Kidney (tissue), 14 donors: ENCODE data around the gene RERE. TPM values are rescaled to one million over a fixed set of nuclear protein-coding genes. Genes with fewer than 3 reads are reported as not detected.
A peak's percentile ranks its signal among the peaks of the same experiment; 100 is the strongest.

Experiments
- DNase-seq, 5 donors: peaks; one replicate each; pipeline ENCODE4 v3.0.0-alpha.2; 2013 to 2020
- FAIRE-seq: peaks from 2 replicates; lab custom pipeline; 2012; peaks lifted over from hg19 to GRCh38; lab: Jason Lieb, UNC
- H3K27ac ChIP-seq, 2 donors: one replicate each; pipeline ENCODE4 v1.7.0; 2013; ENCODE audit warnings: low read depth in 2 of 2, low read length in 2 of 2, inconsistent platforms in 1 of 2
- H3K27me3 ChIP-seq: one replicate; pipeline ENCODE4 v1.7.1; 2013; ENCODE audit warnings: low read length, inconsistent platforms; ENCODE audit not compliant: control insufficient read depth, insufficient read depth
- H3K36me3 ChIP-seq, 3 donors: one replicate each; pipeline versions ENCODE4 v1.7.0 to v1.7.1; 2013; ENCODE audit warnings: low read length in 3 of 3, control low read depth in 1 of 3, inconsistent platforms in 1 of 3; ENCODE audit not compliant: insufficient read depth in 3 of 3, control insufficient read depth in 2 of 3
- H3K4me1 ChIP-seq, 3 donors: one replicate each; pipeline versions ENCODE4 v1.7.0 to v1.7.1; 2013; ENCODE audit warnings: low read length in 3 of 3, inconsistent platforms in 1 of 3, low read depth in 1 of 3; ENCODE audit not compliant: control insufficient read depth in 2 of 3, insufficient read depth in 2 of 3
- H3K4me3 ChIP-seq, 3 donors: one replicate each; pipeline versions ENCODE4 v1.7.0 to v1.8.1; 2013; ENCODE audit warnings: low read length in 3 of 3, control low read depth in 1 of 3, inconsistent platforms in 1 of 3
- H3K9ac ChIP-seq, 3 donors: one replicate each; pipeline versions ENCODE4 v1.7.0 to v1.7.1; 2013; ENCODE audit warnings: low read length in 3 of 3, control low read depth in 1 of 3, inconsistent platforms in 1 of 3
- H3K9me3 ChIP-seq, 3 donors: one replicate each; pipeline versions ENCODE4 v1.7.0 to v1.7.1; 2013; ENCODE audit warnings: low read length in 3 of 3, control low read depth in 1 of 3, inconsistent platforms in 1 of 3; ENCODE audit not compliant: control insufficient read depth in 2 of 3, insufficient read depth in 1 of 3
- CTCF ChIP-seq: IDR thresholded peaks from 3 replicates; pipeline ENCODE4 v1.5.1; 2012; ENCODE audit warnings: mild to moderate bottlenecking, moderate library complexity, borderline replicate concordance; ENCODE audit not compliant: insufficient read depth; ENCODE audit errors: extremely low read depth
- intact Hi-C: fragments of 100-400 bp; cut with DNase I; formaldehyde crosslinking; loops from one replicate; pipeline ENCODE4 v1.11.1; 2022
- polyA plus RNA-seq: library from polyadenylated mRNA; stranded (reverse); fragments of 350-450 nt; fragmentation: Illumina TruSeq; extraction: RNeasy Lipid Tissue Mini Kit (QIAGEN cat#74804); gene quantifications from one replicate; pipeline ENCODE4 v1.2.3, GENCODE V29; 2014; ENCODE audit warnings: low read depth, low replicate concordance; ENCODE audit not compliant: insufficient read depth
- total RNA-seq: library from RNA; stranded (reverse); fragmentation: NEBNext Ultra II Directional; extraction: Animal tissue kit (Norgen Biotek cat#: 25700); gene quantifications from one replicate; pipeline ENCODE4 v1.2.1, GENCODE V29; 2021
- donor health status: control.
- donor health status: control.
- donor health status: control.
- donor health status: control.
- donor health status: control.
- donor health status: DM: yes; HTN: yes; CAD: no.
- donor health status: Normal renal cell carcinoma (clear cell type).

RERE gene
- total and polyA plus RNA-seq, 2 donors from 2014 or later = 37.2 to 176 TPM

- Histone ChIP-seq H3K36me3 (no peaks in the 10 kb centered on the region), H3K9me3 (no peaks in the 10 kb centered on the region), H3K4me3 (no peak overlapping the region), H3K27ac (no peak overlapping the region), H3K4me1 (peaks cover 0 to 17% (median 6%) of the 10 kb centered on the region in 3 donors), H3K9ac (peak overlapping the region in 1 of 3 donors; percentile 29), H3K27me3 (no peaks in the 10 kb centered on the region)
- FAIRE-seq (peak; percentile 58), DNase-seq (peak in 2 of 5 donors; percentile 33 to 52)
- intact Hi-C loops = no loop called here
- peak; percentile 31 for TF ChIP-seq CTCF
Observed at GRCh38 chr1:8571200-8571984, 246.0 kb downstream of the RERE start.

- Histone ChIP-seq H3K27ac (no peak overlapping the region), H3K4me1 (peaks cover 0 to 11% (median 6%) of the 10 kb centered on the region in 3 donors), H3K4me3 (no peak overlapping the region), H3K27me3 (no peaks in the 10 kb centered on the region), H3K9me3 (no peaks in the 10 kb centered on the region), H3K36me3 (no peaks in the 10 kb centered on the region), H3K9ac (no peak overlapping the region)
- intact Hi-C loops = no loop called here
- TF ChIP-seq CTCF = no peak
- FAIRE-seq = no peak
- no peak for DNase-seq
Observed at GRCh38 chr1:8570465-8570864, 247.0 kb downstream of the RERE start.

GRCh38 chr1:8569242-8569641, 248.2 kb downstream of the RERE start:
- no peak overlapping the region for H3K9ac ChIP-seq
- H3K4me3 ChIP-seq = no peak overlapping the region
- peaks cover 0 to 15% (median 6%) of the 10 kb centered on the region in 3 donors for H3K4me1 ChIP-seq
- no peak overlapping the region for H3K27ac ChIP-seq
- intact Hi-C loops = no loop called here
- no peaks in the 10 kb centered on the region for H3K27me3 ChIP-seq
- no peaks in the 10 kb centered on the region for H3K36me3 ChIP-seq
- no peaks in the 10 kb centered on the region for H3K9me3 ChIP-seq
- no peak for FAIRE-seq
- no peak for TF ChIP-seq CTCF
- DNase-seq = no peak
